Activated naive CD8-positive, alpha-beta T cell treated with anti-CD3 and anti-CD28 coated beads, Interleukin-2, amount 10 ng/mL, durations not matched to agents 7 days and 5 days (primary cell): Measurements from ENCODE around the gene TUFM. TPM values are rescaled to one million over a fixed set of nuclear protein-coding genes. Genes with fewer than 3 reads are reported as not detected.

Experiments
- microRNA-seq: library from miRNA; unstranded; fragments of <30 nt; microRNA quantifications from one replicate; pipeline ENCODE4 v1.2.0, GENCODE V29; 2022
- total RNA-seq, 2 experiments: library from RNA; stranded (reverse); gene quantifications; one replicate each; pipeline ENCODE4 v1.2.3, GENCODE V29; 2021

TUFM gene
- total RNA-seq, 2 experiments from 2014 or later: 117 to 119 TPM

Small RNAs within 50 kb of the gene (microRNA-seq; reads per million reads assigned to microRNA genes)
- not detected for gene MIR4721

Other genes with a start within 250 kb of the TUFM start
- 1 to 10 TPM in 1 of 2 experiments, under 1 TPM in 1; 0.91 to 1.0 TPM for gene SULT1A2, start 249.3 kb downstream of the TUFM start, total RNA-seq
- 10 to 100 TPM; 16.3 to 17.5 TPM for gene SULT1A1, start 236.3 kb downstream of the TUFM start, total RNA-seq
- gene NPIPB8, start 208.3 kb downstream of the TUFM start, total RNA-seq: 1 to 10 TPM; 1.1 to 2.4 TPM
- 100 to 1,000 TPM; 287 to 311 TPM for gene EIF3C, start 134.9 kb downstream of the TUFM start, total RNA-seq
- gene NPIPB9, start 94.6 kb downstream of the TUFM start, total RNA-seq: 1 to 10 TPM; 2.8 to 4.9 TPM
- 100 to 1,000 TPM; 296 to 304 TPM for gene ATXN2L, start 23.3 kb downstream of the TUFM start, total RNA-seq
- gene SH2B1, start 17.5 kb upstream of the TUFM start, total RNA-seq: 10 to 100 TPM; 78.9 to 81.0 TPM
- gene ATP2A1, start 32.1 kb upstream of the TUFM start, total RNA-seq: 1 to 10 TPM; 2.5 to 4.6 TPM
- gene RABEP2, start 78.9 kb upstream of the TUFM start, total RNA-seq: 10 to 100 TPM; 23.7 to 25.6 TPM
- under 1 TPM; 0.40 to 0.83 TPM for gene CD19, start 85.6 kb upstream of the TUFM start, total RNA-seq
- 100 to 1,000 TPM; 115 to 117 TPM for gene NFATC2IP, start 104.6 kb upstream of the TUFM start, total RNA-seq
- 10 to 100 TPM; 28.1 to 30.1 TPM for gene SPNS1, start 128.4 kb upstream of the TUFM start, total RNA-seq
- gene LAT, start 138.7 kb upstream of the TUFM start, total RNA-seq: 100 to 1,000 TPM; 288 to 297 TPM